ENCODE results near the gene MOCS2. TPM values are rescaled to one million over a fixed set of nuclear protein-coding genes. Genes with fewer than 3 reads are reported as not detected.

MOCS2 gene
- total RNA-seq, 2 donors from 2014 or later, result 64.5 to 80.0 TPM

DNA sequence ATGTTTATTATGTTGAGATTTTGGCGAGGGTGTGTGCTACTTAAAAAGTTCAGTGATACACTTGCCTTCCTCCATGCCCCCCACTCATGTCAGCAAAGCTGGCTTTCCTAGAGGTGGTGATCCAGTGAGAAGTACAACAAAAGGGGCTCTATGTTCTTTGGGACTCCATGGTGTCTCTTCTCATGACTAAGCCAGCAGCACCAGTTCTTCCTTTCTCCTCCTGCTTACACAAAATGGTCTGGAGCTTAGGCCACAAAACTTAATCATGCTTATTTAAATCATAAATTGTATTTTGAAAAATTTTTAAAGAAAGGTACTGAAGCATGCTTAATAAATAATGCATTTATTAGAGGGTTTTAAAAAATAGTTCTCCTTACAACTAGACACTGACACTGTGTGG is 22.4 kb downstream of the MOCS2 start:
- Histone ChIP-seq H3K36me3 (no peaks in the 10 kb centered on the region), H3K4me3 (no peak overlapping the region), H3K27me3 (no peaks in the 10 kb centered on the region), H3K27ac (no peak overlapping the region), H3K9me3 (no peaks in the 10 kb centered on the region), H3K4me1 (peaks cover 0 to 6% of the 10 kb centered on the region in 2 donors)
- no peak for DNase-seq (ENCODE audit: low spot score)
- TF ChIP-seq, protein P1, sequence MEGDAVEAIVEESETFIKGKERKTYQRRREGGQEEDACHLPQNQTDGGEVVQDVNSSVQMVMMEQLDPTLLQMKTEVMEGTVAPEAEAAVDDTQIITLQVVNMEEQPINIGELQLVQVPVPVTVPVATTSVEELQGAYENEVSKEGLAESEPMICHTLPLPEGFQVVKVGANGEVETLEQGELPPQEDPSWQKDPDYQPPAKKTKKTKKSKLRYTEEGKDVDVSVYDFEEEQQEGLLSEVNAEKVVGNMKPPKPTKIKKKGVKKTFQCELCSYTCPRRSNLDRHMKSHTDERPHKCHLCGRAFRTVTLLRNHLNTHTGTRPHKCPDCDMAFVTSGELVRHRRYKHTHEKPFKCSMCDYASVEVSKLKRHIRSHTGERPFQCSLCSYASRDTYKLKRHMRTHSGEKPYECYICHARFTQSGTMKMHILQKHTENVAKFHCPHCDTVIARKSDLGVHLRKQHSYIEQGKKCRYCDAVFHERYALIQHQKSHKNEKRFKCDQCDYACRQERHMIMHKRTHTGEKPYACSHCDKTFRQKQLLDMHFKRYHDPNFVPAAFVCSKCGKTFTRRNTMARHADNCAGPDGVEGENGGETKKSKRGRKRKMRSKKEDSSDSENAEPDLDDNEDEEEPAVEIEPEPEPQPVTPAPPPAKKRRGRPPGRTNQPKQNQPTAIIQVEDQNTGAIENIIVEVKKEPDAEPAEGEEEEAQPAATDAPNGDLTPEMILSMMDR (IDR thresholded peaks at IDR 0.05), result no peak

DNA sequence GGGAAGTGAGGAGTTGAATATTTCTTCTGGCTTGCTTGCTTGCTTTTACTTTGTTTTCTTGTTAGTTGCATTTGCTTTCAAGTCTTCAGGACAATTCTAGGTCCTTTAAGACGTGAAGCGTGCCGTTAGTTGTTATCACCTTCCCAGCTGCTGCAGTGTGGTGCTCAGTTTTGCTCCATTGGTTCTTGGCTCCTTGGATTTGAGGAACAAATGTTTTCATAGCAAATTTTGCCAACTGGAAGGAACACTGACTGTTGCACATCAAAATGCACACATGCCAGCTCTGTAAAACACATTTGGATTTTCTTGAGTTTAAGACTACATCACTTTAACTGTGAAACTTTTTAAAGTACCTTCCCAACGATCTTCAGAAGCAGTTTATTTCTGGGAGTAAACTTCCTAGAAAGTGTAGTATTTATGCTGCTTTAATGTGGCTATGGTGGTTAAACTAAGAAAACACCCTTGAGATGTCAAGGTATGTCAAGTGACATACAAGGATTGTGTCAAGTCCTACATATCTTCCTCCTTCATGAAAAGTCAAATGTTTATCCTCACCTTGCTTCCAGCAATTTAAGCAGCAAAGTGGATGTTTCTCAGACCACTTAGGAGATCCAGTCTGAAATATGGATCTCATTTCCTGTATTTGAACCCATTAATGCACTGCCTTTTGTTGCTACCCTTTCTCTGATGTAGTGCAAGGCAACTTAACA is 24.9 kb downstream of the MOCS2 start:
- no peaks in the 10 kb centered on the region for H3K27me3 ChIP-seq
- TF ChIP-seq, protein P1 (IDR thresholded peaks at IDR 0.05), result no peak
- no peak overlapping the region for H3K27ac ChIP-seq
- H3K4me1 ChIP-seq, result no peaks in the 10 kb centered on the region
- H3K36me3 ChIP-seq, result no peaks in the 10 kb centered on the region
- H3K9me3 ChIP-seq, result no peaks in the 10 kb centered on the region
- no peak for DNase-seq (ENCODE audit: low spot score)
- no peak overlapping the region for H3K4me3 ChIP-seq

DNA sequence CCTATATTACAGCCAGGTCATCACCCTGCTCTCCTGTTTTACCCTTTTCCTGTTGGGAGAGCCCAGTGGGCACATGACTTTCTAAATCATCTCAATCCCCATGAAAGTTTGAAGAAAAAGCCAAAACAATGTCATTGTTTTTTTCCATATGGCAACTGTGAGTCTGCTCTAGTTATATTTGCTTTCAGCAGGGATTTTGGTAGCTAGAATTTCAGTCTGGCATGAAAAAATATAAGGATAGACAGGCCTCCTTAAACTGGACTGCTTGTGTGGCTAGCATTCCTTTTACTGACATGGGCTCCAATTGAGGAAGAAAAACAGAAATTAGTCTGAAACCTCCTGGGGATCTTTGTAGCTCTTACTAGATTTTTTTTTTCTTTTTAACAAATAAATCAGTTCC is 25.6 kb downstream of the MOCS2 start:
- no peaks in the 10 kb centered on the region for H3K4me1 ChIP-seq
- H3K9me3 ChIP-seq, result no peaks in the 10 kb centered on the region

DNA sequence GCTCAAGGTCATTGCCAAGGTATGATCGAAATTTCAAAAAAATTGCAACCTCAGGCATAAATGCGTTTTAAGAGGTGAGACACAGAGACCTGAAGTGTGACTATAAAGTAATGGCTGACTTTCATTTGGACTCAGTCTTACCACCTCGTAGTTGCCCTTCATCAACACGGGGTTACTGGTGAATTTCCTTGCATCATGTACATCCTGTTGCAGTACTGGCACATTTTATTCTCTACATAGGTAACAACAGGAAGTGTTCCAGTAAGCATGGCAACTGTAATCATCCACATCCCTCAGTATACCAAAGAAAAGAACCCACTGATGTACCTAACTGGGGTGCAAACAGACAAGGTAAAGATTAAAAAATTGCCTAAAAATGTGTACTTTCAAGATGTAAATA is 29.3 kb downstream of the MOCS2 start:
- DNase-seq (ENCODE audit: low spot score), result no peak
- Histone ChIP-seq H3K36me3 (no peaks in the 10 kb centered on the region), H3K4me1 (no peaks in the 10 kb centered on the region), H3K27ac (no peak overlapping the region), H3K27me3 (no peaks in the 10 kb centered on the region), H3K4me3 (no peak overlapping the region), H3K9me3 (no peaks in the 10 kb centered on the region)
- TF ChIP-seq, protein P1 (IDR thresholded peaks at IDR 0.05), result no peak

More for the DNA sequence above, 25.6 kb downstream of the MOCS2 start:
- Histone ChIP-seq H3K27ac (no peak overlapping the region), H3K4me3 (no peak overlapping the region), H3K27me3 (no peaks in the 10 kb centered on the region), H3K36me3 (no peaks in the 10 kb centered on the region)
- no peak for DNase-seq (ENCODE audit: low spot score)
- TF ChIP-seq, protein P1 (IDR thresholded peaks at IDR 0.05), result no peak

DNA sequence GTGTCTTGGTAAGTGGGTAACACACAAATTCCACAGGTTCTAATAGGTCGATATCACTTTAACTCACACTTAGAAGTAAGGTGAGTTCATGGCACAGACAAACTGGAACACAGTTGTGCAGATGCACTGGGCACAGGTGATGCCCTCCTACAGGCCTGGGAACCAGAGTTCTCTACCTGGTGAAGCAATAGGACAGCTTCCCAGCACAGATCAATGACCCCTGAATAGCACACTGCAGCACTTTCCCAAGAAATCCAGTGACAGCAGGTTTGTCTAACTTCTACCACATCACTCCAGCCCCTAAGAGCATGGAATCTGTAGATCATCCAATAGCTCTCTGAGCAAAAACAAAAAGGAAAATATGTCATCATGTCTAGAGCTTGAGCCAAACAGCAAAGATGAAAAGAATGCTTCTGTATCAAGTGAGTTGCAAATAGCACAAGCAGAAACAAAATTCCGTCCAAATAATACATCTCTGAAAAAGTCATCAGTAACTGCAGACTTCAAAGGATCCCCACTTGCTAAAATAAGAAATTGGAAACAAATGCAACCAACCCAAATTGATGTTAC is 33.5 kb downstream of the MOCS2 start:
- peaks cover 0 to 9% of the 10 kb centered on the region in 2 donors for H3K4me1 ChIP-seq
- no peaks in the 10 kb centered on the region for H3K9me3 ChIP-seq
- DNase-seq (ENCODE audit: low spot score), result no peak
- H3K36me3 ChIP-seq, result no peaks in the 10 kb centered on the region
- no peak overlapping the region for H3K4me3 ChIP-seq
- TF ChIP-seq, protein P1 (IDR thresholded peaks at IDR 0.05), result no peak
- H3K27ac ChIP-seq, result no peak overlapping the region
- no peaks in the 10 kb centered on the region for H3K27me3 ChIP-seq

Data from right atrium auricular region (tissue), 2 donors.